AG09309 (cell line): ENCODE results near the gene XPO5.

Experiments used
- DNase-seq: peaks from one replicate; pipeline ENCODE4 v3.0.0-alpha.2; 2010; ENCODE audit warnings: low read depth
- H3K4me3 ChIP-seq: 2 replicates; pipeline ENCODE4 v1.5.1; 2011; ENCODE audit warnings: mild to moderate bottlenecking, low read depth, low read length, moderate library complexity; ENCODE audit not compliant: control insufficient read depth
- CTCF ChIP-seq: IDR thresholded peaks from 2 replicates; pipeline ENCODE4 v1.5.1; 2011; ENCODE audit warnings: mild to moderate bottlenecking, low read depth, low read length, inconsistent platforms; ENCODE audit not compliant: insufficient read depth, control insufficient read depth; ENCODE audit errors: missing control alignments

XPO5 gene

GRCh38 chr6:43475516-43475915 is 100.3 kb downstream of the XPO5 start:
- no peak for DNase-seq
- TF ChIP-seq CTCF: no peak
- H3K4me3 ChIP-seq: no peak overlapping the region

- no peak overlapping the region for H3K4me3 ChIP-seq
- no peak for TF ChIP-seq CTCF
- DNase-seq: no peak
These were observed 103.3 kb downstream of the XPO5 start for GRCh38 chr6:43472515-43472914.
